Kidney epithelial cell (primary cell): Measurements from ENCODE around the gene OR2G6. TPM values are rescaled to one million over a fixed set of nuclear protein-coding genes. Genes with fewer than 3 reads are reported as not detected.

Experiments used
- DNase-seq: peaks from one replicate; pipeline ENCODE4 v3.0.0-alpha.2; 2010; ENCODE audit warnings: low read depth
- H3K27me3 ChIP-seq: 2 replicates; pipeline ENCODE4 v1.6.0; 2011; ENCODE audit warnings: low read length; ENCODE audit not compliant: control insufficient read depth, insufficient read depth
- H3K36me3 ChIP-seq: 2 replicates; pipeline ENCODE4 v1.5.1; 2011; ENCODE audit warnings: low read length; ENCODE audit not compliant: control insufficient read depth, insufficient read depth
- H3K4me3 ChIP-seq: 2 replicates; pipeline ENCODE4 v1.5.1; 2011; ENCODE audit warnings: low read depth, mild to moderate bottlenecking, control low read depth, low read length
- total RNA-seq: library from RNA; depleted of rRNA; stranded (reverse); fragments of >200 nt; gene quantifications from 2 replicates; pipeline ENCODE4 v1.2.3, GENCODE V29; 2015
- TF ChIP-seq, protein P1 (sequence below): IDR thresholded peaks from 2 replicates; pipeline ENCODE4 v1.5.1; 2011; ENCODE audit warnings: mild to moderate bottlenecking, moderate library complexity, low read length, control low read depth, inconsistent platforms; ENCODE audit not compliant: insufficient read depth, poor library complexity, severe bottlenecking

The OR2G6 gene
- total RNA-seq, 1 donor from 2014 or later, result not detected

- Histone ChIP-seq H3K36me3 (no peaks in the 10 kb centered on the region), H3K27me3 (no peaks in the 10 kb centered on the region), H3K4me3 (no peak overlapping the region)
- TF ChIP-seq, protein P1, sequence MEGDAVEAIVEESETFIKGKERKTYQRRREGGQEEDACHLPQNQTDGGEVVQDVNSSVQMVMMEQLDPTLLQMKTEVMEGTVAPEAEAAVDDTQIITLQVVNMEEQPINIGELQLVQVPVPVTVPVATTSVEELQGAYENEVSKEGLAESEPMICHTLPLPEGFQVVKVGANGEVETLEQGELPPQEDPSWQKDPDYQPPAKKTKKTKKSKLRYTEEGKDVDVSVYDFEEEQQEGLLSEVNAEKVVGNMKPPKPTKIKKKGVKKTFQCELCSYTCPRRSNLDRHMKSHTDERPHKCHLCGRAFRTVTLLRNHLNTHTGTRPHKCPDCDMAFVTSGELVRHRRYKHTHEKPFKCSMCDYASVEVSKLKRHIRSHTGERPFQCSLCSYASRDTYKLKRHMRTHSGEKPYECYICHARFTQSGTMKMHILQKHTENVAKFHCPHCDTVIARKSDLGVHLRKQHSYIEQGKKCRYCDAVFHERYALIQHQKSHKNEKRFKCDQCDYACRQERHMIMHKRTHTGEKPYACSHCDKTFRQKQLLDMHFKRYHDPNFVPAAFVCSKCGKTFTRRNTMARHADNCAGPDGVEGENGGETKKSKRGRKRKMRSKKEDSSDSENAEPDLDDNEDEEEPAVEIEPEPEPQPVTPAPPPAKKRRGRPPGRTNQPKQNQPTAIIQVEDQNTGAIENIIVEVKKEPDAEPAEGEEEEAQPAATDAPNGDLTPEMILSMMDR, result no peak
- DNase-seq, result no peak
These were observed 68.5 kb downstream of the OR2G6 start for GRCh38 chr1:248576260-248576980.

Other genes with a start within 250 kb of the OR2G6 start
- gene OR2T33, start 230.1 kb upstream of the OR2G6 start, total RNA-seq, result not detected in 2 replicates
- not detected in 2 replicates for gene OR2T12, start 204.6 kb upstream of the OR2G6 start, total RNA-seq
- not detected in 2 replicates for gene OR2M7, start 183.5 kb upstream of the OR2G6 start, total RNA-seq
- not detected in 2 replicates for gene OR14C36, start 159.3 kb upstream of the OR2G6 start, total RNA-seq
- not detected in 2 replicates for gene OR2T4, start 146.4 kb upstream of the OR2G6 start, total RNA-seq
- gene OR2T6, start 132.3 kb upstream of the OR2G6 start, total RNA-seq, result not detected in 2 replicates
- gene OR2T1, start 105.0 kb upstream of the OR2G6 start, total RNA-seq, result not detected in 2 replicates
- gene OR2T2, start 62.4 kb upstream of the OR2G6 start, total RNA-seq, result not detected in 2 replicates
- gene OR2T3, start 34.7 kb upstream of the OR2G6 start, total RNA-seq, result not detected in 2 replicates
- gene OR2T5, start 19.5 kb upstream of the OR2G6 start, total RNA-seq, result not detected in 2 replicates
- gene OR2T29, start 54.7 kb downstream of the OR2G6 start, total RNA-seq, result not detected in 2 replicates
- gene OR2T34, start 66.7 kb downstream of the OR2G6 start, total RNA-seq, result not detected in 2 replicates
- not detected in 2 replicates for gene OR2T10, start 89.6 kb downstream of the OR2G6 start, total RNA-seq
- not detected in 2 replicates for gene OR2T11, start 127.0 kb downstream of the OR2G6 start, total RNA-seq
- gene OR2T35, start 137.2 kb downstream of the OR2G6 start, total RNA-seq, result not detected in 2 replicates
- gene OR2T27, start 147.5 kb downstream of the OR2G6 start, total RNA-seq, result not detected in 2 replicates
- gene OR14I1, start 194.7 kb downstream of the OR2G6 start, total RNA-seq, result not detected in 2 replicates
- gene LYPD8, start 247.7 kb downstream of the OR2G6 start, total RNA-seq, result not detected in 2 replicates